Duodenal mucosa (tissue), 2 donors: Measurements from ENCODE around the gene GRID2IP.
"Not testable (repeated sequence)": the region's sequence is repeated elsewhere in the genome, so short reads cannot be mapped to it uniquely, and the experiment has no call there.

Experiments
- H3K27ac ChIP-seq: one replicate; pipeline ENCODE4 v1.7.0; 2013; ENCODE audit warnings: low read depth, low read length
- H3K27me3 ChIP-seq, 2 donors: one replicate each; pipeline ENCODE4 v1.7.0; 2013; ENCODE audit warnings: low read length in 2 of 2, control low read depth in 1 of 2; ENCODE audit not compliant: insufficient read depth in 2 of 2, control insufficient read depth in 1 of 2
- H3K36me3 ChIP-seq, 2 donors: one replicate each; pipeline ENCODE4 v1.7.0; 2013; ENCODE audit warnings: low read length in 2 of 2, control low read depth in 1 of 2; ENCODE audit not compliant: insufficient read depth in 2 of 2, control insufficient read depth in 1 of 2
- H3K4me1 ChIP-seq, 2 donors: one replicate each; pipeline ENCODE4 v1.7.0; 2013; ENCODE audit warnings: low read length in 2 of 2, control low read depth in 1 of 2; ENCODE audit not compliant: insufficient read depth in 2 of 2, control insufficient read depth in 1 of 2
- H3K4me3 ChIP-seq, 2 donors: one replicate each; pipeline ENCODE4 v1.7.0; 2013; ENCODE audit warnings: low read length in 2 of 2, low read depth in 1 of 2
- H3K9ac ChIP-seq, 2 donors: one replicate each; pipeline ENCODE4 v1.7.0; 2013; ENCODE audit warnings: low read length in 2 of 2, low read depth in 1 of 2
- H3K9me3 ChIP-seq, 2 donors: one replicate each; pipeline ENCODE4 v1.7.0; 2013; ENCODE audit warnings: low read length in 2 of 2, control low read depth in 1 of 2; ENCODE audit not compliant: control insufficient read depth in 1 of 2

The GRID2IP gene

GRCh38 chr7:6577369-6578113 is 26.3 kb upstream of the GRID2IP start, which contains the start of gene ZDHHC4:
Gene ZDHHC4, plus strand, starts transcription at chr7:6577454. Its CDS starts 3,108 bp downstream, at chr7:6580562.
- peaks cover 0 to 23% of the 10 kb centered on the region in 2 donors for H3K36me3 ChIP-seq
- H3K27ac ChIP-seq = peak within 1 kb of the TSS; percentile 92
- H3K9ac ChIP-seq = peak within 1 kb of the TSS; percentile 74 to 76
- no peaks in the 10 kb centered on the region for H3K27me3 ChIP-seq
- H3K9me3 ChIP-seq = no peaks in the 10 kb centered on the region
- peak within 1 kb of the TSS; percentile 80 to 82 for H3K4me3 ChIP-seq
- H3K4me1 ChIP-seq = peaks cover 0 to 6% of the 10 kb centered on the region in 2 donors

- Histone ChIP-seq H3K9ac (peak overlapping the region in 1 of 2 donors; percentile 74), H3K36me3 (peaks cover 0 to 17% of the 10 kb centered on the region in 2 donors), H3K4me3 (peak overlapping the region; percentile 80 to 82), H3K27ac (peak overlapping the region; percentile 92)
- H3K27me3 ChIP-seq, H3K4me1 ChIP-seq, H3K9me3 ChIP-seq: not testable (repeated sequence)
These were observed 25.7 kb upstream of the GRID2IP start for GRCh38 chr7:6576867-6577368.

GRCh38 chr7:6576024-6576866 is 25.0 kb upstream of the GRID2IP start:
- Histone ChIP-seq H3K9me3 (no peaks in the 10 kb centered on the region), H3K4me3 (peak overlapping the region in 1 of 2 donors; percentile 80), H3K4me1 (peaks cover 0 to 6% of the 10 kb centered on the region in 2 donors), H3K36me3 (peaks cover 0 to 11% of the 10 kb centered on the region in 2 donors), H3K9ac (no peak overlapping the region), H3K27ac (no peak overlapping the region), H3K27me3 (no peaks in the 10 kb centered on the region)

GRCh38 chr7:6575281-6576023 is 24.2 kb upstream of the GRID2IP start:
- no peak overlapping the region for H3K9ac ChIP-seq
- H3K9me3 ChIP-seq = no peaks in the 10 kb centered on the region
- no peaks in the 10 kb centered on the region for H3K27me3 ChIP-seq
- peaks cover 0 to 6% of the 10 kb centered on the region in 2 donors for H3K4me1 ChIP-seq
- peaks cover 0 to 4% of the 10 kb centered on the region in 2 donors for H3K36me3 ChIP-seq
- H3K4me3 ChIP-seq = no peak overlapping the region
- H3K27ac ChIP-seq = no peak overlapping the region

GRCh38 chr7:6571160-6571779 is 20.0 kb upstream of the GRID2IP start:
- no peaks in the 10 kb centered on the region for H3K9me3 ChIP-seq
- H3K27me3 ChIP-seq = no peaks in the 10 kb centered on the region
- no peaks in the 10 kb centered on the region for H3K36me3 ChIP-seq
- peaks cover 0 to under 1% of the 10 kb centered on the region in 2 donors for H3K4me1 ChIP-seq
- H3K27ac ChIP-seq = no peak overlapping the region
- H3K4me3 ChIP-seq = no peak overlapping the region
- H3K9ac ChIP-seq = no peak overlapping the region

- Histone ChIP-seq H3K27me3 (no peaks in the 10 kb centered on the region), H3K9me3 (no peaks in the 10 kb centered on the region), H3K4me3 (no peak overlapping the region), H3K4me1 (no peaks in the 10 kb centered on the region), H3K9ac (no peak overlapping the region), H3K36me3 (no peaks in the 10 kb centered on the region), H3K27ac (no peak overlapping the region)
These were observed 16.6 kb upstream of the GRID2IP start for GRCh38 chr7:6567886-6568285.

GRCh38 chr7:6565655-6566054 is 14.4 kb upstream of the GRID2IP start:
- Histone ChIP-seq H3K4me3 (no peak overlapping the region), H3K27ac (no peak overlapping the region), H3K4me1 (no peaks in the 10 kb centered on the region), H3K9ac (no peak overlapping the region), H3K36me3 (no peaks in the 10 kb centered on the region), H3K27me3 (no peaks in the 10 kb centered on the region), H3K9me3 (no peaks in the 10 kb centered on the region)

- H3K9ac ChIP-seq = no peak overlapping the region
- no peaks in the 10 kb centered on the region for H3K27me3 ChIP-seq
- no peak overlapping the region for H3K4me3 ChIP-seq
- H3K27ac ChIP-seq = no peak overlapping the region
- no peaks in the 10 kb centered on the region for H3K9me3 ChIP-seq
- no peaks in the 10 kb centered on the region for H3K4me1 ChIP-seq
- H3K36me3 ChIP-seq = no peaks in the 10 kb centered on the region
These were observed 12.9 kb upstream of the GRID2IP start for GRCh38 chr7:6563936-6564770.

GRCh38 chr7:6562106-6562505 is 10.8 kb upstream of the GRID2IP start:
- no peak overlapping the region for H3K4me3 ChIP-seq
- H3K9me3 ChIP-seq = no peaks in the 10 kb centered on the region
- no peaks in the 10 kb centered on the region for H3K4me1 ChIP-seq
- no peak overlapping the region for H3K27ac ChIP-seq
- no peaks in the 10 kb centered on the region for H3K27me3 ChIP-seq
- no peaks in the 10 kb centered on the region for H3K36me3 ChIP-seq
- H3K9ac ChIP-seq = no peak overlapping the region
